Caco-2 (cell line): ENCODE results near the gene DOCK9. TPM values are rescaled to one million over a fixed set of nuclear protein-coding genes. Genes with fewer than 3 reads are reported as not detected.

Experiments
- BruUV-seq: library from RNA; stranded (reverse); fragments of 400-500 nt; replicated peaks from 2 replicates; lab custom pipeline; 2021; lab: Mats Ljungman, UMichigan
- CTCF ChIA-PET: fragments of 300-600 bp; sonication (Branson Sonifier 250); formaldehyde crosslinking; loops from one replicate; lab custom pipeline; 2022; ENCODE audit warnings: antibody characterized with exemption; lab: Charles Lee
- POLR2A ChIA-PET: fragments of 300-600 bp; sonication (Branson Sonifier 250); formaldehyde crosslinking; loops from one replicate; lab custom pipeline; 2022; ENCODE audit warnings: antibody characterized with exemption; lab: Charles Lee
- DNase-seq, 2 experiments: peaks; one replicate each; pipeline versions ENCODE4 v3.0.0 to v3.0.0-alpha.2; 2020 to 2022
- H3K27me3 ChIP-seq: replicated peaks from 2 replicates; pipeline ENCODE4 v1.6.0; 2011; ENCODE audit warnings: low read length; ENCODE audit not compliant: control insufficient read depth, insufficient read depth
- H3K36me3 ChIP-seq: 2 replicates; pipeline ENCODE4 v1.5.1; 2011; ENCODE audit warnings: low read length; ENCODE audit not compliant: control insufficient read depth, insufficient read depth
- H3K4me1 ChIP-seq: fragments of 250-450 bp; sonication (Bioruptor Pico); 2 replicates; pipeline ENCODE4 v1.5.1; 2020; ENCODE audit warnings: mild to moderate bottlenecking
- H3K4me3 ChIP-seq: 2 replicates; pipeline ENCODE4 v1.5.1; 2011; ENCODE audit warnings: low read depth, mild to moderate bottlenecking, control low read depth, low read length
- H3K9me3 ChIP-seq: fragments of 250-450 bp; sonication (Bioruptor Pico); 2 replicates; pipeline ENCODE4 v1.5.1; 2020; ENCODE audit warnings: mild to moderate bottlenecking, moderate library complexity
- H3K27ac Mint-ChIP-seq: one replicate; pipeline ENCODE4 v1.8.0; 2022; ENCODE audit warnings: mixed read lengths; ENCODE audit not compliant: unreplicated experiment
- H3K27me3 Mint-ChIP-seq: one replicate; pipeline ENCODE4 v1.8.0; 2022; ENCODE audit warnings: mixed read lengths; ENCODE audit not compliant: insufficient read depth, unreplicated experiment
- H3K36me3 Mint-ChIP-seq: one replicate; pipeline ENCODE4 v1.8.0; 2022; ENCODE audit warnings: mild to moderate bottlenecking, mixed read lengths; ENCODE audit not compliant: insufficient read depth, unreplicated experiment
- H3K4me1 Mint-ChIP-seq: one replicate; pipeline ENCODE4 v1.8.0; 2022; ENCODE audit warnings: low read depth, mixed read lengths; ENCODE audit not compliant: unreplicated experiment
- H3K4me3 Mint-ChIP-seq: one replicate; pipeline ENCODE4 v1.8.0; 2022; ENCODE audit warnings: mild to moderate bottlenecking, moderate library complexity, mixed read lengths; ENCODE audit not compliant: unreplicated experiment
- H3K9me3 Mint-ChIP-seq: one replicate; pipeline ENCODE4 v1.8.0; 2022; ENCODE audit warnings: mixed read lengths; ENCODE audit not compliant: unreplicated experiment
- intact Hi-C: fragments of 100-400 bp; cut with micrococcal nuclease; formaldehyde crosslinking; loops from one replicate; pipeline ENCODE4 v1.10.0; 2022; ENCODE audit not compliant: unreplicated experiment
- total RNA-seq: library from RNA; stranded (reverse); gene quantifications from 2 replicates; pipeline ENCODE4 v1.2.3, GENCODE V29; 2022
- TF ChIP-seq, protein P1 (sequence below), 2 experiments: fragments of 200-600 bp in 1 of 2; IDR thresholded peaks; 1 replicate in 1 of 2; 2 replicates in 1 of 2; pipeline versions ENCODE4 v1.5.1 to v1.8.0; 2011 to 2022; ENCODE audit warnings: antibody characterized with exemption in 1 of 2, control low read depth in 1 of 2, inconsistent platforms in 1 of 2, low read depth in 1 of 2, low read length in 1 of 2, mild to moderate bottlenecking in 1 of 2, moderate library complexity in 1 of 2; ENCODE audit not compliant: insufficient read depth in 1 of 2, severe bottlenecking in 1 of 2, unreplicated experiment in 1 of 2

DOCK9 gene
- total RNA-seq, 1 experiment from 2014 or later: 260 TPM

DNA sequence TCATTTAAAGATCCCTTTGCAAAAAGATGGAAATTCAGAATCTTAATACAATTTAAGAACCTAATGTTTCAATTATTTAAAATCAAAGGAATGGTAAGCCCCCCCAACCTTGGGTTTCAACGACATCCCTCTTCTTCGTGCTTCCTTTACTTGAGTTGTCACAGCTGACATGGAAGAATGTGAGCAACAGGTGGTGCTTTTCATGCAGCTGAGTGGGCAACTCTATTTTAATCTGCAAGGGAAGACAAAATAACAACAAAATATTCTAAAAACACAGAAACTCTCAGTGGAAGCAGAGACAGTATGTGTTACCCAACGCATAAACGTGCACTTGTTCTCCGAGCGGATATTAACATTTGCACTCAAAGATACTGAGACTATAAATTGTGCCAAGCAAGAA lies 92.3 kb downstream of the DOCK9 start:
- no peak overlapping the region for H3K4me3 Mint-ChIP-seq
- TF ChIP-seq, protein P1, sequence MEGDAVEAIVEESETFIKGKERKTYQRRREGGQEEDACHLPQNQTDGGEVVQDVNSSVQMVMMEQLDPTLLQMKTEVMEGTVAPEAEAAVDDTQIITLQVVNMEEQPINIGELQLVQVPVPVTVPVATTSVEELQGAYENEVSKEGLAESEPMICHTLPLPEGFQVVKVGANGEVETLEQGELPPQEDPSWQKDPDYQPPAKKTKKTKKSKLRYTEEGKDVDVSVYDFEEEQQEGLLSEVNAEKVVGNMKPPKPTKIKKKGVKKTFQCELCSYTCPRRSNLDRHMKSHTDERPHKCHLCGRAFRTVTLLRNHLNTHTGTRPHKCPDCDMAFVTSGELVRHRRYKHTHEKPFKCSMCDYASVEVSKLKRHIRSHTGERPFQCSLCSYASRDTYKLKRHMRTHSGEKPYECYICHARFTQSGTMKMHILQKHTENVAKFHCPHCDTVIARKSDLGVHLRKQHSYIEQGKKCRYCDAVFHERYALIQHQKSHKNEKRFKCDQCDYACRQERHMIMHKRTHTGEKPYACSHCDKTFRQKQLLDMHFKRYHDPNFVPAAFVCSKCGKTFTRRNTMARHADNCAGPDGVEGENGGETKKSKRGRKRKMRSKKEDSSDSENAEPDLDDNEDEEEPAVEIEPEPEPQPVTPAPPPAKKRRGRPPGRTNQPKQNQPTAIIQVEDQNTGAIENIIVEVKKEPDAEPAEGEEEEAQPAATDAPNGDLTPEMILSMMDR (IDR thresholded peaks at IDR 0.05; ENCODE audit: insufficient read depth in 1 of 2, low read depth in 1 of 2, low read length in 1 of 2, severe bottlenecking in 1 of 2, unreplicated experiment in 1 of 2): no peak
- no peaks in the 10 kb centered on the region for H3K27me3 Mint-ChIP-seq
- Histone ChIP-seq H3K36me3 (peaks cover 2% of the 10 kb centered on the region), H3K27me3 (no peaks in the 10 kb centered on the region), H3K4me1 (no peaks in the 10 kb centered on the region), H3K9me3 (no peaks in the 10 kb centered on the region), H3K4me3 (no peak overlapping the region)
- BruUV-seq: no TSS peak
- CTCF ChIA-PET: no interaction called here
- H3K27ac Mint-ChIP-seq: no peak overlapping the region
- POLR2A ChIA-PET: no interaction called here
- peaks cover 98% of the 10 kb centered on the region for H3K36me3 Mint-ChIP-seq
- no peak for DNase-seq
- intact Hi-C loops: no loop called here
- peaks cover 7% of the 10 kb centered on the region for H3K4me1 Mint-ChIP-seq
- no peaks in the 10 kb centered on the region for H3K9me3 Mint-ChIP-seq

DNA sequence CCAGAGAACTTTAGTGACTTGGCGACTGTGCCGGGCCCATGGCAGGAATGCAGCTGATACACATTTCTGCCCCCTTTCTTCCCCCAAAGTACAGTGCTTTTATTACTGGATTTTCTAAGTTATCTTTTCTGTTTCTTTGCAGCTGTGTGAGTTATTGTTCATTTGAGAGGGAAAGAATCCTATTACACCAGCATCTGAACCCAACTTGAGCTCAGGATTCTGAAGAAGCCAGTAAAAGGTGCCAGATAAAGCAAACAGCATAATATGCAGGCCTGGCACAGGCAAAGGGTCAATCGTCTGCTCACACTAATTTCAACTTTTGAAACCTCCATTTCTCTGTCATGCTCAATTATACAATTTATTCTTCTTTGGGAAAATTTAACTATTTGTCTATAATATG lies 93.9 kb downstream of the DOCK9 start:
- no peak overlapping the region for H3K4me3 ChIP-seq
- Mint-ChIP-seq H3K36me3 (peaks cover 99% of the 10 kb centered on the region), H3K9me3 (no peaks in the 10 kb centered on the region), H3K27me3 (no peaks in the 10 kb centered on the region), H3K27ac (no peak overlapping the region), H3K4me1 (no peaks in the 10 kb centered on the region), H3K4me3 (no peak overlapping the region)
- peaks cover 4% of the 10 kb centered on the region for H3K36me3 ChIP-seq
- H3K27me3 ChIP-seq: no peaks in the 10 kb centered on the region
- BruUV-seq: no TSS peak
- intact Hi-C loops: no loop called here
- CTCF ChIA-PET: interaction anchor here (0.7 kb wide), 1 partner anchor 176 kb away, joined by 3 read pairs; no protein-coding TSS in a partner anchor
- DNase-seq: no peak
- H3K4me1 ChIP-seq: no peaks in the 10 kb centered on the region
- POLR2A ChIA-PET: no interaction called here
- no peaks in the 10 kb centered on the region for H3K9me3 ChIP-seq
- TF ChIP-seq, protein P1 (IDR thresholded peaks at IDR 0.05; ENCODE audit: insufficient read depth in 1 of 2, low read depth in 1 of 2, low read length in 1 of 2, severe bottlenecking in 1 of 2, unreplicated experiment in 1 of 2): no peak

DNA sequence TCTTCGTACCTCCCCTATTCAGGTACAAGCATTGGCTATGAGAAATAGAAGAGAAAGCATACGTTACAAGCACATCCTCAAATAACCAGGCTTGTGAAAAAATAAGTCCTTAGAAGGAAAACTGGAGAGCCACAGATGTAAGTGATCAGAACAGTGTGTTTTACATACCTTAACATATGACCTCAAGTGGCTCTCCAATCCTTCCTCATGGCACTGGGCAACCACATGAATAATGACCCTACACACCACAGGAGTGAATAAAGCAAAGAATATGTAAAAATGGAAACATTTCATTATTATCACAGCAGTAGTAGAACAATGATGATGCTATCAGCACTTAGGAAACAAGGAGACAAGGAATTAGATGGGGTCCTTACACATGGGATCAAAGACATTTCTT lies 96.5 kb downstream of the DOCK9 start:
- H3K9me3 ChIP-seq: no peaks in the 10 kb centered on the region
- H3K27me3 ChIP-seq: no peaks in the 10 kb centered on the region
- no peaks in the 10 kb centered on the region for H3K4me1 Mint-ChIP-seq
- intact Hi-C loops: no loop called here
- no TSS peak for BruUV-seq
- H3K27ac Mint-ChIP-seq: no peak overlapping the region
- no peaks in the 10 kb centered on the region for H3K4me1 ChIP-seq
- no peak overlapping the region for H3K4me3 Mint-ChIP-seq
- peaks cover 93% of the 10 kb centered on the region for H3K36me3 Mint-ChIP-seq
- H3K27me3 Mint-ChIP-seq: no peaks in the 10 kb centered on the region
- H3K36me3 ChIP-seq: peaks cover 4% of the 10 kb centered on the region
- H3K9me3 Mint-ChIP-seq: no peaks in the 10 kb centered on the region
- ChIA-PET POLR2A (no interaction called here), CTCF (no interaction called here)
- no peak overlapping the region for H3K4me3 ChIP-seq
- TF ChIP-seq, protein P1 (IDR thresholded peaks at IDR 0.05; ENCODE audit: insufficient read depth in 1 of 2, low read depth in 1 of 2, low read length in 1 of 2, severe bottlenecking in 1 of 2, unreplicated experiment in 1 of 2): no peak
- no peak for DNase-seq
